RWPE1 (cell line): ENCODE measurements around the gene ABR.
A peak's percentile ranks its signal among the peaks of the same experiment; 100 is the strongest.

Experiments
- CTCF ChIA-PET: fragments of 350-600 bp; sonication (Branson Sonifier 250); formaldehyde crosslinking; extraction: SDS; loops from one replicate; lab custom pipeline; 2021; lab: Yijun Ruan, JAX
- POLR2A ChIA-PET: fragments of 400-600 bp; formaldehyde crosslinking; extraction: SDS; loops from one replicate; lab custom pipeline; 2020; ENCODE audit warnings: antibody characterized with exemption; ENCODE audit not compliant: low non-redundant PET; lab: Yijun Ruan, JAX
- DNase-seq: peaks from one replicate; pipeline ENCODE4 v3.0.0; 2012; ENCODE audit warnings: low spot score
- H3K27ac ChIP-seq: fragments of 450-650 bp; 2 replicates; pipeline ENCODE4 v1.5.1; 2017
- CTCF ChIP-seq: fragments of 450-650 bp; conservative IDR thresholded peaks from 2 replicates; pipeline ENCODE4 v1.5.1; 2017; ENCODE audit warnings: low read depth, mild to moderate bottlenecking

The ABR gene

GRCh38 chr17:1058423-1059130 is 121.2 kb downstream of the ABR start:
- peak overlapping the region; percentile 78 for H3K27ac ChIP-seq
- POLR2A ChIA-PET, result no interaction called here
- TF ChIP-seq CTCF, result peak; percentile 69
- CTCF ChIA-PET, result interaction anchor here (0.6 to 2.2 kb wide), 35 partner anchors 9 to 1717 kb away, joined by 3 to 30 read pairs (median 4); no protein-coding TSS in a partner anchor
- DNase-seq, result peak; percentile 54

- ChIA-PET CTCF (interaction anchor here (0.7 to 2.0 kb wide), 16 partner anchors 11 to 130 kb away, joined by 3 to 14 read pairs (median 4); partner anchors contain the start of gene TIMM22), POLR2A (interaction anchor here (0.5 kb wide), 2 partner anchors 81 to 807 kb away, joined by 3 to 5 read pairs; no protein-coding TSS in a partner anchor)
- DNase-seq, result no peak
- peak overlapping the region; percentile 58 for H3K27ac ChIP-seq
- TF ChIP-seq CTCF, result no peak
These were observed 123.0 kb downstream of the ABR start for GRCh38 chr17:1056761-1057160.

- peak; percentile 54 for DNase-seq
- ChIA-PET CTCF (interaction anchor here (0.6 to 2.0 kb wide), 23 partner anchors 11 to 644 kb away, joined by 3 to 14 read pairs (median 3); partner anchors contain the start of gene TIMM22), POLR2A (interaction anchor here (0.5 kb wide), 2 partner anchors 82 to 806 kb away, joined by 3 to 5 read pairs; no protein-coding TSS in a partner anchor)
- H3K27ac ChIP-seq, result peak overlapping the region; percentile 58
- TF ChIP-seq CTCF, result peak; percentile 71
These were observed 123.8 kb downstream of the ABR start for GRCh38 chr17:1055751-1056645.

- ChIA-PET CTCF (interaction anchor here (0.6 to 2.0 kb wide), 6 partner anchors 11 to 380 kb away, joined by 3 to 14 read pairs (median 6); no protein-coding TSS in a partner anchor), POLR2A (no interaction called here)
- no peak for DNase-seq
- no peak overlapping the region for H3K27ac ChIP-seq
- no peak for TF ChIP-seq CTCF
These were observed 124.5 kb downstream of the ABR start for GRCh38 chr17:1055231-1055630.

- ChIA-PET POLR2A (no interaction called here), CTCF (interaction anchor here (2.0 kb wide), 1 partner anchor 23 kb away, joined by 5 read pairs; no protein-coding TSS in a partner anchor)
- DNase-seq, result no peak
- no peak overlapping the region for H3K27ac ChIP-seq
- TF ChIP-seq CTCF, result no peak
These were observed 125.1 kb downstream of the ABR start for GRCh38 chr17:1054656-1055055.
